Thoracic aorta (tissue), 2 donors: ENCODE results near the gene ECE1. TPM values are rescaled to one million over a fixed set of nuclear protein-coding genes. Genes with fewer than 3 reads are reported as not detected.

ENCODE experiments used
- ATAC-seq: fragments of 150-250 bp; one replicate; pipeline ENCODE4 v1.8.0; 2017; ENCODE audit warnings: low read depth; ENCODE audit not compliant: insufficient number of reproducible peaks, low FRiP score
- DNase-seq: peaks from one replicate; pipeline ENCODE4 v3.0.0-alpha.2; 2020; ENCODE audit warnings: low spot score
- H3K27ac ChIP-seq, 2 donors: fragments of 200-600 bp; sonication (generic); 1 replicate in 1 of 2; 2 replicates in 1 of 2; pipeline ENCODE4 v1.5.1; 2016; ENCODE audit warnings: mild to moderate bottlenecking in 2 of 2, moderate library complexity in 2 of 2
- H3K27me3 ChIP-seq: fragments of 200-600 bp; sonication (generic); replicated peaks from 2 replicates; pipeline ENCODE4 v1.6.0; 2016; ENCODE audit warnings: mild to moderate bottlenecking; ENCODE audit not compliant: insufficient read depth
- H3K36me3 ChIP-seq: fragments of 200-600 bp; sonication (generic); one replicate; pipeline ENCODE4 v1.5.1; 2016
- H3K4me1 ChIP-seq, 2 donors: fragments of 200-600 bp; sonication (generic); 1 replicate in 1 of 2; 2 replicates in 1 of 2; pipeline versions ENCODE4 v1.5.1 to v1.6.0; 2016; ENCODE audit warnings: low read depth in 2 of 2, mild to moderate bottlenecking in 1 of 2; ENCODE audit not compliant: control insufficient read depth in 1 of 2
- H3K4me3 ChIP-seq: fragments of 200-600 bp; sonication (generic); 2 replicates; pipeline ENCODE4 v1.5.1; 2016; ENCODE audit warnings: mild to moderate bottlenecking
- H3K9me3 ChIP-seq: fragments of 200-600 bp; sonication (generic); 2 replicates; pipeline ENCODE4 v1.5.1; 2016
- CTCF ChIP-seq: fragments of 200-600 bp; sonication (generic); IDR thresholded peaks from one replicate; pipeline ENCODE4 v1.5.1; 2019; ENCODE audit warnings: antibody characterized with exemption
- total RNA-seq, 2 donors: library from RNA; depleted of rRNA; stranded (reverse); fragments of >200 nt; gene quantifications; one replicate each; pipeline versions ENCODE4 v1.1.0 to v1.2.3, GENCODE V29; 2016

Gene ECE1
- total RNA-seq, 2 donors from 2014 or later, result 103 to 124 TPM

GRCh38 chr1:21269461-21270085 is 20.7 kb downstream of the ECE1 start:
- peak overlapping the region; percentile 8 to 61 for H3K27ac ChIP-seq
- DNase-seq (no peak), ATAC-seq (no peak)
- H3K27me3 ChIP-seq, result no peaks in the 10 kb centered on the region
- H3K4me3 ChIP-seq, result no peak overlapping the region
- peaks cover 36% of the 10 kb centered on the region for H3K36me3 ChIP-seq
- no peak for TF ChIP-seq CTCF
- peaks cover 14 to 71% of the 10 kb centered on the region in 2 donors for H3K4me1 ChIP-seq
- no peaks in the 10 kb centered on the region for H3K9me3 ChIP-seq

- peaks cover 36% of the 10 kb centered on the region for H3K36me3 ChIP-seq
- DNase-seq, result no peak
- peak overlapping the region; percentile 39 to 61 for H3K27ac ChIP-seq
- H3K4me3 ChIP-seq, result no peak overlapping the region
- H3K27me3 ChIP-seq, result no peaks in the 10 kb centered on the region
- H3K9me3 ChIP-seq, result no peaks in the 10 kb centered on the region
- ATAC-seq, result peak; percentile 13
- H3K4me1 ChIP-seq, result peaks cover 12 to 71% of the 10 kb centered on the region in 2 donors
- TF ChIP-seq CTCF, result no peak
These were observed 21.7 kb downstream of the ECE1 start for GRCh38 chr1:21268281-21269239.

GRCh38 chr1:21267191-21268077 is 22.8 kb downstream of the ECE1 start:
- Histone ChIP-seq H3K4me3 (no peak overlapping the region), H3K4me1 (peaks cover 23 to 80% of the 10 kb centered on the region in 2 donors), H3K36me3 (peaks cover 32% of the 10 kb centered on the region), H3K27me3 (no peaks in the 10 kb centered on the region), H3K27ac (peak overlapping the region; percentile 61 to 99), H3K9me3 (no peaks in the 10 kb centered on the region)
- ATAC-seq (no peak), DNase-seq (no peak)
- no peak for TF ChIP-seq CTCF

GRCh38 chr1:21266119-21266774 is 24.0 kb downstream of the ECE1 start:
- H3K27ac ChIP-seq, result peak overlapping the region; percentile 54 to 99

More at GRCh38 chr1:21266119-21266774, 24.0 kb downstream of the ECE1 start:
- Histone ChIP-seq H3K9me3 (no peaks in the 10 kb centered on the region), H3K4me1 (peaks cover 32 to 92% of the 10 kb centered on the region in 2 donors), H3K4me3 (no peak overlapping the region), H3K36me3 (peaks cover 21% of the 10 kb centered on the region), H3K27me3 (no peaks in the 10 kb centered on the region)
- DNase-seq (no peak), ATAC-seq (no peak)
- no peak for TF ChIP-seq CTCF
